GM04504 (cell line): ENCODE measurements around the gene PRND.
"Not testable (repeated sequence)": the region's sequence is repeated elsewhere in the genome, so short reads cannot be mapped to it uniquely, and the experiment has no call there.

Experiments used
- DNase-seq: peaks from one replicate; pipeline ENCODE4 v3.0.0-alpha.2; 2012; ENCODE audit warnings: low read depth

Gene PRND

DNA sequence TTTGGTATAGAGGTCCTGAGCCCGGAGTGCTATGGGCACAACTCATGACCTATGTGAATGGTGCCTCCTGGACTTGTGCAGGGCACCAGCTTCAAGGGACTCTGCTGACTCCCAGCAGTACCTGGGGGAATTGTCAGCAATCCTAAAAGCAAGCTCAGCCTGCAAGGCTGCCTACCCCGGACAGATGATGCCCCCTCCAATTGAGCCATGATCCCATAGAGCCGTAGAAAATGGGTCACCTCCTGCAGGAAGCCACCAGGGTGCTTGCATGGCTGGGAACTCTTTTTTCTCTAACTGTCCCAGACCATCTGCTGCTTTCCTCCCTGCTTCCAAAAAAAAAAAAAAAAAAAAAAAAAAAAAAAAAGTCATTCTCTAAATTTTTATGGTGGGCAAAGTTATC is 12.9 kb upstream of the PRND start:
- no peak for DNase-seq

DNA sequence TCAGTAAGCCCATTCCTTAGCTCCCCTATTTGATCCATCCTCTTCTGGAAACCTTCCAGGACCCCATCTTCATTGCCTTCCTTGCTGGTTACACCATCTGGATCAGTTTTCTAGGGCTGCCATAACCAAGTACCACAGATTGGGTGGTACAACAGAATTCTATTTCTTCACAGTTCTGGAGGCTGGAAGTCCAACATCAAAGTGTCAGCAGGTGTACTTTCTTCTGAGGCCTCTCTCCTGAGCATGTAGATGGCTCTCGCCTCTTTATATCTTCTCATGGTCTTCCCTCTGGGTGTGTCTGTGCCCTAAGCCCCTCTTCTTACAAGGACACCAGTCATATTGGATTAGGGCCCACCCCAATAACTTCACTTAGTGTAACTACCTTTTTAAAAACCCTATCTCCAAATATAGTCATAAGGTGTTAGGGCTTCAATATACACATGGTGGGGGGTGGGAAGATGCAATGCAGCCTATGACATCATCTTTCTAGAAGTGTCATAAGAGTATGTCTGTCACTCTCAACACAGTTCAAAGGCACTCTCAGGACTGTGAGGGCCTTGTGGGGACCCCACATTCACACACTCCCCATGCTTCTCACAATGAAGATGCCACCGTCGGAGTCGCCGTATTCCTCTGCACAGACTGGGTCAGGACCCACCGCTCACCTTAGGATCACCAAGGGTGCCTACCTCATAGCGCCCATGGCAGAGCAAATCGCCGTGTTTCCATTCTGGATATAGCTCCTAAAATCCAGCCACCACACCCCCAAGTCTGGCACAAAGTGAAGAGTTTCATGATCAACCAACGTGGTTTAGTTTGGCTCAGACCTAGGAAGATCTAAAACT is 12.2 kb upstream of the PRND start:
- no peak for DNase-seq

DNA sequence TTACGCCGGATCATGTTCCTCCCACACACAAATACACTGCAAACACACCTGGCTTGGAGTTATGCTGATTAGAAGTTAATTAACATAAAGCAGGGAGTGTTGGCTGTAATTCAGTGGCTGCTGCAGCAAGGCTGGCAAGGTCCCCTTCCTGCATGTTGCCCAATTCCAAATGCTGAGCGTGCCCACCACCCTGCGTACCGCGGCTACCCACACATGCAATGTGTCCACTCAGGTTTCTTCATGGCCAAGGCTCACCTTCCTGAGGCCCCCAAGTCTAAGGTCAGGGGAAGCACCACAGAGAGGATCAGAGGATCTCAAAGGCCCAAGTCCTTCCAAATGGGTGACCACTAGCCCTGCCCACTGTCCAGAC is 11.6 kb upstream of the PRND start:
- DNase-seq, result no peak

DNA sequence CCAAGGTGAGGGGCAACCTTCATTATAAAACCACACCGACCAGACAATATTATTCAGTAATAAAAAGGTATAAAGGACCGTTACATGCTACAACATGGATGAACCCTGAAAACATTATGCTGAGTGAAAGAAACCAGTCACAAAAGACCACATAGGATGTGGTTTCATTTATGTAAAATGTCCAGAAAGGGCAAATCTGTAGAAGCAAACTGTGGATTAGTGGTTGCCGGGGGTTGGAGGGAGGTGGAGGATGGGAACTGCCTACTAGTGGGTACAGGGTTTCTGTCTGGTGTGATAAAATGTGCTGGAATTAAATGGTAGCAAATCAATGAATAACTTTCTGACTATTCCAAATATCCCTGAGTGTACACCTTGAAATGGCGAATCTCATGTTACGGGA is 10.2 kb upstream of the PRND start:
- no peak for DNase-seq

DNA sequence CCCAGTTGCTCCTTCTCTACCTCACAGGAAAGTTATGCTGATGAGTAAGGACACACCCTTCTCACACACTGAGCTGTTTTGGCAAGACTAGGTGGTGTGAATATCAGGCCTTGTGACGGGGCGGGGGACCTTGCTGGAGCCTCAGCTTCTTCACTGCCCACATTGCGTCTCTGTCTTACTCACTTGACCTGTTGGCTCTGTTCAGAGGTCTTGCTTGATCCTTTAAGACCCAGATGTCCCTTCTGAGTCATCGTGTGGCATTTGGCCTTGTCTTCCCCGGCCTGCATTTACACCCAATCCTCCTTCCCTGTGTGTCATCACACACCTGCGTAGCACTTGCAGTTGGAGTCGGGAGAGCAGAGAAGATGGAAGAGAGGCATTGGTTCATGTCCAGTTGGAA is 8.3 kb upstream of the PRND start:
- DNase-seq, result no peak

DNA sequence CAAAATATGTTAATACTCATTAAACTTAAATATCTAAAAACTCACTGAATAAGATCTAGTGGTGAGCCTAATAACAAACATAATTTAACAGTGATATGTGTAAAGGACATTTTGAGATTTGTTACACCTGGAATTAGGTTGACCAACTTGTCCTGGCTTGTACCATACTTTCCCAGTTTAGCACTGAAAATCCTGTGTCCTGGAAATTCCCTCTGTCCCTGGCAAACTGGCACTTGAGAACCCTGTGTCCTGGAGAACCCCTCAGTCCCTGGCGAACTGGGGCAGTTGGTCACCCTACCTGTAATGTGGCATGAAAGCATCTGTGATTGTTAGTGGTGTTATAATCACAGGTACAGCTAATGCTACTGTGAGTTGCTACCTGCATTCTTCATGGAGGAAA is 6.9 kb upstream of the PRND start:
- no peak for DNase-seq

DNA sequence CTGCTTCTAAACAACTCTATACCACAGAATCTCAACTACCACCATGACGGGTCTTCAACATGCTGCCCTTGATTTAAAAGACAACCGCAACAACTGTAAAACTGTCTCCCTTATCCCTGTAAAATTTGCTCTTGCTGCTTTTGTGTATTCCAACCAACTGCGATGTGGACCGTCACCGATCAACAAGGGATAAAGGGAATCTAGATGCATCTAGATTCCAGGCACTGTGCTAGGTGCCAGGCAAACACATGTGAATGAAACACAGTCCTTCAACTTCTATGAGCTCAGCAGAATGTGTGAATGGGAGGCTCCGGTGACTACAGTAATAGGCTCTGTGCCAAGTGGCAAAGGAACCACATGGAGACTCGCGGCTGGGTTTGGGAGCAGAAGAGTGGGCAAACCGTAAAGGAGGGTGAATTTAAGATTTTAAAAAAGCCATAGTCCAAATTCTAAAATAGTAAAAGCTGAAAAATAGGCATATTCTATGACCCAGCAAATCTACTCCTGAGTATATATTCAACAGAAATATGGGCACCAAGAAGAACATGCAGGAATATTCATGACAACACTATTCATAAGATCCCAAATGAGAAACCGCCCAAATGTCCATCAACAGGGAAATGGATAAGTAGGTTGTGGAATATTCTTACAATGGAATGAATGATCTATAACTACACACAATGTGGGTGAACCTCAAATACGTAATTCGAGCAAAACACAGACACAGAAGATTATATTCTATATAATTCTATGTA is 3.7 kb upstream of the PRND start:
- no peak for DNase-seq

DNA sequence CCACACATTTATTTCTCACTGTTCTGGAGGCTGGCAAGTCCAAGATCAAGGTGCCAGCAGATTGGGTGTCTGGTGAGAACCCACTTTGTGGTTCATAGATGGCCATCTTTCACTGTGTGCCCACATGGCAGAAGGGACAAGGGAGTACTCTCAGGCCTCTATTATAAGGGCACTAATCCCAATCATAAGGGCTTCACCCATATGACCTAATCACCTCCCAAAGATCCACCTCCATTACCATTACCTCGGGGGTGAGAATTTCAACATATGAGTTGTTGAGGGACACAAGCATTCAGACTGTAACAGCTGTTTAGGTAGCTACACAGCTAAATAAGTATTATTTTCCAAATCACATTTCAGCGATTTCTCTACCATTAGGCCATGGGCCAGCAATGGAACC is 2.5 kb upstream of the PRND start:
- DNase-seq, result no peak

DNA sequence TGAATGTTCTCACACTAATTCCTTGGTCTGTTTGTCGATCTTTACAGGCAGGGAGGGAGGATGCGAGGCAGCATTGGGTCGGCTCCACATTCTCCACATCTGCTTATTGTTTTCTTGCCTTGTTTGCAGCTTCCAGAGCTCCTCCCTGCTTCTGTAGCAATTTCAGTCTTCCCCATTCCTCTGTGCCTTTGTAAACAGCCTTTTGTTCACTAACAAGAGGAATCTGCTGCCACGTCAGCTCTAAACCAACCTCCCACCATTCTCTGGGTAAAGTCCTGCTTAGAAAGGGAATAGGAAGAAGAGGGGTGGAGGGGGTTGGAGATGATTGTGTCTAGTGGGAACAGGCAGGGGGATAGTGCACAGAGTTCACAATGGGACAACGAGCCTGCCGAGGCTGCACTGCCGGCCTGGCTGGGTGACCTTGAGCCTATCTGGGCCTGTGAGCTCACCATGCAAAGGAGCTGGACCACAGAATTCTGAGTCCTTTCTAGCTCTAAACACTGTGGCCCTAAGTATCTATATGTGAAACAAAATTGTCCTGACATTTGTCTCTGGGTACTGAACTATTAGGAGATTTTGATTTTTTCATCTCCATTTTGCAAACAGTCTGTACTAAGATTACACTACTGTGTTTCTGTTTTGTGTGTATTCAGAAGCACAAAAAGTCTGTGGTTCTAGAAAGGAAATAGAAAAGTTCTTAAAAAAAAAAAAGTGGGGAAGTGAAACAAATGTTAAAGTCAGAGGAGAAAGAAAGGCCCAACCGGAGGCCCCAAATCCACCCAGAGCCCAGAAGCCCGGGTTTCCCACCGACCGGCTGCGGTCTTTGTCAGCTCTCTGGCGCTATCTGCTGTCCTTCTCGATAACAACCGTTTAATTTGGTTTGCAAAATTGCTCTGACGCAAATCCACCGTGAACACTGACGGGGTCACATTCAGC is 1.4 kb upstream of the PRND start:
- peak; percentile 58 for DNase-seq

DNA sequence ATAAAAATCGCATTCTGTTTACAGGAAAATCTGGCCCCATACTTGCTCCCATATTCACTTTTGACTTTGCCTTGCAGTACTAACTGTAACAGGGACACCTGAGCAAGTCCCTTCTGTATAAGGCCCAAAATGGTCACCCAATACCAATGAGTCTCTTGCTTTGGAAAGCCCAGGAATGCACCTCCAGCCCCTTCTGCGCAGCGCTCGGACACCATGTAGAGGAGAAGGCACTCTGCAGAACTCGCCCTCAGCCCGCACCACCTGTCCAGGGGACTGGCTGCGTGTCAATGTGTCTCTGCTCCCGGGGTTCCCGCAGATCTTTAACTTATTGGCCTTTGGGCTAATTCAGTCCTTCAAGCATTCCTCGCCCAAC is 746 bp upstream of the PRND start:
- DNase-seq, result no peak

DNA sequence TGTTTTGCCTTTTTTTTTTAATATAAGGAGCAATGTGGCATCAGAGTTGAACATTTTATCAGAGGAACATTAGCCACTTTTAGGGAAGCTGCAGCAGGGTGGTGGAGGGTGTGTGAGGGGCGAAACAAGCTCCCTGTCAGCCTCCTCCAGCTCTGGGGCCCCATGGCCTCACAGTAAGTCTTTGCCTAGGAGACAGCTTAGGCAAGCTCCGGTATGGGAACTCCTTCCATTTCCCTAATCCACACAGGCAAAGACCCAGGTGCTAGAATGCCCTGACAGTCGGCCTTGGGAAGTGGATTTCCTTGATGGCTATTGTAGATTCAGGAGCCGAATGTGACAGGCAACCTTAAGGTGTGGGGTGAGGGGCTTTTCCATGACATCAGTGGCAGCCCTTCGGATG is 862 bp downstream of the PRND start:
- no peak for DNase-seq

DNA sequence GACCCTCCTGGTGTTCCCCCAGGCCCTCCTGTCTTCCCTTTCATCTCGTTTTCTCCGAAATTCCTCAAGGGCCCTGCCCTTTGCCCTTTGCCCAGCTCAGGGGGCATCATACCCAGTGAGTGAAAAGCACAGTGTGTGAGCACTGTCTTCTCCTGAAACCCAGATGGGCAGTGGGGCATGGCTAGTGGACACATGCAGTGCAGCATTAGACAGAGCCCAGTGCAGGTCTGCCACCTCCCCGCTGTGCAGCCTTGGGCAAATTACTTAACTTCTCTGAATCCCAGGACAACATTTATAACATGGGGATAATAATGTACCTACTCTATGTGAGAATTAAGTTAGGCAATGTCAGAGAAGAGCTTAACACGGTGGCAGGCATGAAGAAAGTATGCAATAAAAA is 1.3 kb downstream of the PRND start:
- no peak for DNase-seq

DNA sequence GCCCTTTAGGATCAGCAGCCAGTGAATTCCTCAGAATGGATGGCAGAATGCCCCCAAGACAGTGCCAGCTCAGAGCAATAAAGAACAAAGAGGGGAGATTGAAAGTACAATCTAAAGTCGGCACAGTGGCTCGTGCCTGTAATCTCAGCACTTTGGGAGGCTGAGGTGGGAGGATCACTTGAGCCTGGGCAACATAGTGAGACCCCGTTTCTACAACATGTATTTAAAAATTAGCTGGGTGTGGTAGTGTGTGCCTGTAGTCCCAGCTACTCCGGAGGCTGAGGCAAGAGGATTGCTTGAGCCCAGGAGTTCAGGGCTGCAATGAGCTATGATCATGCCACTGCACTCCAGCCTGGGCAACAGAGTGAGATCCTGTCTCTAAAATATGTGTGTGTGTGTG is 1.8 kb downstream of the PRND start:
- not testable (repeated sequence) for DNase-seq

DNA sequence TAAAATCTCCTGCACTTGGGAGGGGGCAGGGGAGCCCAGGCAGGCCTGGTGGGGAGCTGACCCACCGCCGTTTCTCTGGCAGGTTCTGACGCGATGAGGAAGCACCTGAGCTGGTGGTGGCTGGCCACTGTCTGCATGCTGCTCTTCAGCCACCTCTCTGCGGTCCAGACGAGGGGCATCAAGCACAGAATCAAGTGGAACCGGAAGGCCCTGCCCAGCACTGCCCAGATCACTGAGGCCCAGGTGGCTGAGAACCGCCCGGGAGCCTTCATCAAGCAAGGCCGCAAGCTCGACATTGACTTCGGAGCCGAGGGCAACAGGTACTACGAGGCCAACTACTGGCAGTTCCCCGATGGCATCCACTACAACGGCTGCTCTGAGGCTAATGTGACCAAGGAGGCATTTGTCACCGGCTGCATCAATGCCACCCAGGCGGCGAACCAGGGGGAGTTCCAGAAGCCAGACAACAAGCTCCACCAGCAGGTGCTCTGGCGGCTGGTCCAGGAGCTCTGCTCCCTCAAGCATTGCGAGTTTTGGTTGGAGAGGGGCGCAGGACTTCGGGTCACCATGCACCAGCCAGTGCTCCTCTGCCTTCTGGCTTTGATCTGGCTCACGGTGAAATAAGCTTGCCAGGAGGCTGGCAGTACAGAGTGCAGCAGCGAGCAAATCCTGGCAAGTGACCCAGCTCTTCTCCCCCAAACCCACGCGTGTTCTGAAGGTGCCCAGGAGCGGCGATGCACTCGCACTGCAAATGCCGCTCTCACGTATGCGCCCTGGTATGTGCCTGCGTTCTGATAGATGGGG is 3.0 kb downstream of the PRND start:
- no peak for DNase-seq

DNA sequence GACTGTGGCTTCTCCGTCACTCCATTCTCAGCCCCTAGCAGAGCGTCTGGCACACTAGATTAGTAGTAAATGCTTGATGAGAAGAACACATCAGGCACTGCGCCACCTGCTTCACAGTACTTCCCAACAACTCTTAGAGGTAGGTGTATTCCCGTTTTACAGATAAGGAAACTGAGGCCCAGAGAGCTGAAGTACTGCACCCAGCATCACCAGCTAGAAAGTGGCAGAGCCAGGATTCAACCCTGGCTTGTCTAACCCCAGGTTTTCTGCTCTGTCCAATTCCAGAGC is 3.5 kb downstream of the PRND start:
- DNase-seq, result no peak

DNA sequence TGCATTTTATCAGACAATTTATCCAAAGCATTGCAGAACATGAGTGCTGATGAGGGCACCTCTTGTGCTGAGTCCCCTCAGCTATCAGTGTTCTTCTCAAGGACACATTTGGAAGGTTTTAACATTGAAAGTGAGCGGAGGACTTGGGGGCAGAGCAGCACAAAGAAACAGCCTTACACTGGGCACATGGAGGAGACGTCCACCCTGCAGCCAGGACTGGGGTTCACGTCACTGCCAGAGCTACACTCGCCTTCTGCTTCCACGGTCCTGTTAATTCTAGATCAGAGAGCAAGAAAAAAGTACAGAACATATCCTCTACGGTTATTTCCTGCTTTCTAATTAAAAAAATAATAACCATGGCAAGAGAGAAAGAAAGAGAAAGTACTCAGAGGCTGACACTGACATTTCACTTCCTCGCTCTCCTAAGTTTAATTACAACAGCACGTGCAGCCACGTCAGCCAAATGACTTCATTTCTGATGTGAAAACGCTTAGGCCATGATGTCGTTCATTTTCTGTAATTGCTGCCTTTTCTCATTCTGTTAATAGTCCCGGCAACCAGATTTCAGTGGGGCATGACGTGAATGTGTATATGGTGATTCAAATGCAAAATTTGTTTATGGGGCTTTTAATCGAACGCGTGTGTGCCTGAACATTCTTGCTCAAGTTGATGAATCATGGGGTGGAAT is 5.1 kb downstream of the PRND start:
- peak; percentile 66 for DNase-seq

DNA sequence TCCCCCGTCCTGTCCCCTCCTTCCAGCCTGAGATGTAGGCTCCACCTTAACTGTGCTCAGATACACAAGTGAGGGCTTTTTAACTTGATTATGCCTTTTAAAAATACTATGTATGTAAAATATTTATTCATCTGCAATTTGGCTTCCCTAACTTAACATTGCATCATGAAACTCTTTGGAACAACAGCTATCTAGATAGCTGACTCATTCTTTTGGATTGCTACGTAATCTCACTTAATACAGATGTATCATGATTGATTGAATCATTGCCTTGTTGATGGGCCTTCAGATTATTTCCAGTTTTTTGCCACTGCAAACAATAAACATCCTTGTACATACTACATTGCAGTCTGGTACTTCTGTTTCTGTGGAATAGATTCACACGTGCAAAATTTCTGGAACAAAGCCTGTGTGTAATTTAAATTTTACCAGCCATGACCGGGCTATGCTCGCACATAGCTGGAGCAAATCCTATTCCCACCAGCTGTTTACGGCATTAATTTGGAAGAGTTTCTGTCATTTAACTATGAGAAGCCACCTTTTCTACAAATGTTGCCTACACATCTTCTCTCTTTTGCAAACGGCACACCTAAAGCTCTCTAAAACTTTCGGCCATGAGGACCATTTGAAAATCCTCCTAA is 6.5 kb downstream of the PRND start:
- DNase-seq, result no peak

DNA sequence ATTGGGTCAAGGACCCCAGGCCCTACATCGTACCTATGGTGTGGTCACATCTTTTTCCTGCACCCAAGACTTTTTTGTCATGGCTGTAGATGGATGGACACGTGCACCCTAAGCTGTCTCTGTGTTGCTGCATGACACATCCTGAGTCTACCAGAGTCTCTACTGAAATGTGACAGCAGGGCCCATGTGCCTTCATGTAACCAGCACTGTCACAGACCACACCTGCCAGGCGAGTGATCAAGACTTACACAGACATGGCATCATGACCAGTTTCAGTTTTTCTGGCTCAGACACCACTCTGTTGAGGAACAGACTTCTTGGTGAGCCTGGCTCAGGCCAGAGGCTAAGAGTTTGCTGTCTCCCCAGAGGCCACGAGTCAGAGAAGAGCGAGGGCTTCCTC is 7.6 kb downstream of the PRND start:
- no peak for DNase-seq

DNA sequence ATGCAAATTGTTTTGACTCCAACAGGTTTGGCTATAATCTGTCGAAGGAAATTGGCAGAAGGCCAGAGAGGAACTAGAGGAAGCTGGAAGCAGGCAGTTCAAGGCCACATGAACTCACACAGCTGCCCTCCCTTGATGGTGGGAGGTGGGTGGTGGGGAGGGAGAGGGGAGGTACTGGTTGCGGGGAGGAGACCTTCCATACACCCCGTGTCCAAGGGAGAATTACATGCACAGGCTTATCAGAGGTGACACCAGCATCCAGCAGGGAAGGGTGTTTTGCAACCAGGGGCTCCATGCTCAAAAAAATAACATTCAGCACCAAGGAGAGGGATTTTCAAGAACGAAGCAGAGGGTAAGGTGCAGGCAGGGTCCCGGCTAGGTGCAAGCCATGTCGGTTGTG is 9.1 kb downstream of the PRND start:
- DNase-seq, result no peak

DNA sequence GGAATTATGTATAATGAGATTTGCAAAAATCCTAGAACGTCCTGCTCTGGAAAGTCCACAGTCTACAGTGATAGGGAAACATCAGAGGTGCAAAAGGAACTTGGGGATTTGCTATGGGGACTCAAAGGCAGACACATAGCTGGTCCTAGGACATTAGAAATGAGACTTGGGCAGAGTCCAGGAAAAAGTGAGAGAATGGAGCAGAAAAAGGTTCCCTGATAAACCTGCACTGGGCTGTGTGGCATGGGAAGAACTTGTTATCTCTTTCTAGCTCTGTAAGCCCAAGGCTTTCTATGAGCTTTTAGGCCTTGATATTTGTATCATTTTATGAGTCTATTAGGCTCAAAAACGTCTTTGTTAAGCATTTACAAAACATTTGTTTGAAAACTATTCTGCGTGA is 15.2 kb downstream of the PRND start:
- no peak for DNase-seq
